OCI-LY7 (cell line): ENCODE results near the gene TUBGCP5.

Source experiments
- EZH2phosphoT487 ChIP-seq: fragments of 200-600 bp; sonication (generic); IDR thresholded peaks from 2 replicates; pipeline ENCODE4 v1.6.1; 2018; ENCODE audit warnings: low read depth, borderline replicate concordance, mild to moderate bottlenecking, mixed run types, antibody characterized with exemption, low read length, moderate library complexity, mixed read lengths
- TF ChIP-seq, protein P1 (sequence below): fragments of 200-600 bp; sonication (generic); conservative IDR thresholded peaks from 2 replicates; pipeline ENCODE4 v1.5.1; 2014; ENCODE audit warnings: mild to moderate bottlenecking, antibody characterized with exemption, low read length, moderate library complexity, mixed read lengths

DNA sequence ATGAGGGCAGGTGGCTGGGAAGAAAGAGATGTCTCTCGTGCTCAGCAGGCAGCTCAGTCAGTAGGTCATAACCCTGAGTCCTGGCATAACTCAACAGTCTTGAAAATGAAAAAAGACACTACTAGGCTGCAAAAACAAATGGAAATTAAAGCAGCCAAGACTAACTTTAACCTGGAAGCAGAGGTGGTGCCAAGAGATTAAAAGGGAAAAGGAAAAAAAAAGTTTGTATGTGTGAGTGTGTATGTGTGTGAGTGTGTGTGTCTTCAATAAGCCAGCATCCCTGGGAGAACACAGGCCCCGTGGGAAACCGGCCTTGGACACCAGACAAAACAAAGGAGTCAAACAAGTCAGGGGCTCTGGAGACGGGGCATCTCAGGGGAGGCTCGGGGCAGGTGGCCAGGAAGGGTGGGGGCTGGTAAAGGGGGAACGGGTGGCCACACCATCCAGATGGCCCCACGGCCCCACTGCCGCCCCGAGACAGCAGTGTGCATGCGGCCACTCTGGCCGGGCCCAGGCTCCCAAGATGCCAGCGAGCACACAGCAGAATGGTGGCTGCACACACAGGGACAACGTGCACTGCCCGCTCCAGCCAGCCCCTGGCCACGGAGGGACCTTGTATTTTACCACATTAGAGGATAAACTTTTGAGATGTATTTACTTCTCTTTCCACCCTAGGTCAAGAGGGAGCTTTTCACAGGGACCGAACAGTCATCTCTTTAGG is 83.0 kb downstream of the TUBGCP5 start:
- TF ChIP-seq, protein P1, sequence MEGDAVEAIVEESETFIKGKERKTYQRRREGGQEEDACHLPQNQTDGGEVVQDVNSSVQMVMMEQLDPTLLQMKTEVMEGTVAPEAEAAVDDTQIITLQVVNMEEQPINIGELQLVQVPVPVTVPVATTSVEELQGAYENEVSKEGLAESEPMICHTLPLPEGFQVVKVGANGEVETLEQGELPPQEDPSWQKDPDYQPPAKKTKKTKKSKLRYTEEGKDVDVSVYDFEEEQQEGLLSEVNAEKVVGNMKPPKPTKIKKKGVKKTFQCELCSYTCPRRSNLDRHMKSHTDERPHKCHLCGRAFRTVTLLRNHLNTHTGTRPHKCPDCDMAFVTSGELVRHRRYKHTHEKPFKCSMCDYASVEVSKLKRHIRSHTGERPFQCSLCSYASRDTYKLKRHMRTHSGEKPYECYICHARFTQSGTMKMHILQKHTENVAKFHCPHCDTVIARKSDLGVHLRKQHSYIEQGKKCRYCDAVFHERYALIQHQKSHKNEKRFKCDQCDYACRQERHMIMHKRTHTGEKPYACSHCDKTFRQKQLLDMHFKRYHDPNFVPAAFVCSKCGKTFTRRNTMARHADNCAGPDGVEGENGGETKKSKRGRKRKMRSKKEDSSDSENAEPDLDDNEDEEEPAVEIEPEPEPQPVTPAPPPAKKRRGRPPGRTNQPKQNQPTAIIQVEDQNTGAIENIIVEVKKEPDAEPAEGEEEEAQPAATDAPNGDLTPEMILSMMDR: no peak
- no peak for TF ChIP-seq EZH2phosphoT487
